Endometrial microvascular endothelial cells (primary cell): ENCODE data around the gene ADH5. TPM values are rescaled to one million over a fixed set of nuclear protein-coding genes. Genes with fewer than 3 reads are reported as not detected.
"Not testable (repeated sequence)": the region's sequence is repeated elsewhere in the genome, so short reads cannot be mapped to it uniquely, and the experiment has no call there.

Source experiments
- in situ Hi-C: cut with HindIII; loops from 2 replicates; pipeline ENCODE4 v1.10.0; 2017; ENCODE audit warnings: low sequenced_read_pairs, low pct_unique_long_range_greater_than_20kb; ENCODE audit errors: inconsistent ontology term
- total RNA-seq: library from RNA; depleted of rRNA; stranded (reverse); fragments of >200 nt; gene quantifications from one replicate; pipeline ENCODE4 v1.2.3, GENCODE V29; 2015; ENCODE audit errors: inconsistent ontology term

The ADH5 gene
- 139 TPM for total RNA-seq

- in situ Hi-C loops = no loop called here
These were observed at the start of gene ADH5 for GRCh38 chr4:99088481-99089365. ADH5 (minus strand) TSS chr4:99088788; CDS start chr4:99088700, 88 bp downstream.

GRCh38 chr4:99136329-99136728 is 47.7 kb upstream of the ADH5 start:
- in situ Hi-C loops = no loop called here

GRCh38 chr4:99135541-99136162 is 47.1 kb upstream of the ADH5 start:
- in situ Hi-C loops = no loop called here

GRCh38 chr4:99134586-99134985 is 46.0 kb upstream of the ADH5 start:
- in situ Hi-C loops = no loop called here

- in situ Hi-C loops = no loop called here
These were observed 42.8 kb upstream of the ADH5 start for GRCh38 chr4:99131378-99131777.

GRCh38 chr4:99126376-99126775 is 37.8 kb upstream of the ADH5 start:
- in situ Hi-C loops = no loop called here

- in situ Hi-C loops = no loop called here
These were observed 32.4 kb upstream of the ADH5 start for GRCh38 chr4:99121008-99121407.

GRCh38 chr4:99120501-99120900 is 31.9 kb upstream of the ADH5 start:
- in situ Hi-C loops = no loop called here

GRCh38 chr4:99117876-99118693 is 29.5 kb upstream of the ADH5 start:
- in situ Hi-C loops = no loop called here

- in situ Hi-C loops = not testable (repeated sequence)
These were observed 28.7 kb upstream of the ADH5 start for GRCh38 chr4:99117122-99117841.

- in situ Hi-C loops = not testable (repeated sequence)
These were observed 20.7 kb upstream of the ADH5 start for GRCh38 chr4:99109286-99109685.

GRCh38 chr4:99104153-99104552 is 15.6 kb upstream of the ADH5 start:
- in situ Hi-C loops = no loop called here

GRCh38 chr4:99103166-99103565 is 14.6 kb upstream of the ADH5 start:
- in situ Hi-C loops = no loop called here

- in situ Hi-C loops = no loop called here
These were observed 14.0 kb upstream of the ADH5 start for GRCh38 chr4:99102634-99103033.

- in situ Hi-C loops = no loop called here
These were observed 12.3 kb upstream of the ADH5 start for GRCh38 chr4:99100876-99101275.

- in situ Hi-C loops = not testable (repeated sequence)
These were observed 11.2 kb upstream of the ADH5 start for GRCh38 chr4:99099814-99100213.

- in situ Hi-C loops = no loop called here
These were observed 10.7 kb upstream of the ADH5 start for GRCh38 chr4:99099311-99099710.

GRCh38 chr4:99091841-99092240 is 3.3 kb upstream of the ADH5 start:
- in situ Hi-C loops = not testable (repeated sequence)

GRCh38 chr4:99091216-99091575 is 2.6 kb upstream of the ADH5 start:
- in situ Hi-C loops = no loop called here
